Subcutaneous abdominal adipose tissue (tissue), 5 donors: ENCODE results near the gene STARD7.
"Not testable (repeated sequence)": the region's sequence is repeated elsewhere in the genome, so short reads cannot be mapped to it uniquely, and the experiment has no call there.

ENCODE experiments used
- H3K27ac ChIP-seq: one replicate; pipeline ENCODE4 v1.7.0; 2013; ENCODE audit warnings: low read depth, mild to moderate bottlenecking, inconsistent platforms, low read length, moderate library complexity
- H3K27me3 ChIP-seq, 5 donors: one replicate each; pipeline ENCODE4 v1.7.0; 2013; ENCODE audit warnings: low read length in 5 of 5, inconsistent platforms in 1 of 5; ENCODE audit not compliant: control insufficient read depth in 5 of 5, insufficient read depth in 4 of 5
- H3K36me3 ChIP-seq, 5 donors: one replicate each; pipeline ENCODE4 v1.7.0; 2013; ENCODE audit warnings: low read length in 5 of 5; ENCODE audit not compliant: control insufficient read depth in 5 of 5, insufficient read depth in 5 of 5
- H3K4me1 ChIP-seq, 5 donors: one replicate each; pipeline ENCODE4 v1.7.0; 2013; ENCODE audit warnings: low read length in 5 of 5, mild to moderate bottlenecking in 3 of 5, moderate library complexity in 1 of 5; ENCODE audit not compliant: control insufficient read depth in 5 of 5, insufficient read depth in 5 of 5
- H3K4me3 ChIP-seq, 5 donors: one replicate each; pipeline ENCODE4 v1.7.0; 2013; ENCODE audit warnings: low read length in 5 of 5, low read depth in 1 of 5
- H3K9ac ChIP-seq, 5 donors: one replicate each; pipeline ENCODE4 v1.7.0; 2013; ENCODE audit warnings: low read length in 5 of 5, mild to moderate bottlenecking in 4 of 5, moderate library complexity in 3 of 5
- H3K9me3 ChIP-seq, 5 donors: one replicate each; pipeline ENCODE4 v1.7.0; 2013; ENCODE audit warnings: low read length in 5 of 5; ENCODE audit not compliant: control insufficient read depth in 5 of 5
- donor health status: healthy.
- donor health status: healthy.
- donor health status: healthy.
- donor health status: healthy.
- donor health status: healthy.

Gene STARD7

DNA sequence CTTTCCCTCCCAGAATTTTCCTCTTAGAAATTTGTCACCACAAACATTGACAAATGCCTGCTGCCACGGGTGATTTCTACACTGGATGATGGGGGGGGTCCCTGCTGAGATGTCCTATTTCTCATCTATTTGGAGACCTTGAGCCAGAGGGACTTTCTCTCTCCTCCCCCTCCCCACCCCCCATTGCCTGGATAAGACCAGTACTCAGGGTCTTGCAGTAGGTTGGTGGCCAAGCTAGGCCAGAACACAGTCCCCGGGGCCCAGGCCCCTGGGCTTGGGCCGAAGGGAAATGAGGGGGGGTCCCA is 62.8 kb downstream of the STARD7 start:
- Histone ChIP-seq H3K4me1 (peaks cover 0 to 49% (median 39%) of the 10 kb centered on the region in 5 donors), H3K27me3 (no peaks in the 10 kb centered on the region), H3K27ac (peak overlapping the region; percentile 37), H3K9ac (no peak overlapping the region), H3K36me3 (no peaks in the 10 kb centered on the region), H3K4me3 (peak overlapping the region in 4 of 5 donors; percentile 27 to 79 (median 69)), H3K9me3 (no peaks in the 10 kb centered on the region)

DNA sequence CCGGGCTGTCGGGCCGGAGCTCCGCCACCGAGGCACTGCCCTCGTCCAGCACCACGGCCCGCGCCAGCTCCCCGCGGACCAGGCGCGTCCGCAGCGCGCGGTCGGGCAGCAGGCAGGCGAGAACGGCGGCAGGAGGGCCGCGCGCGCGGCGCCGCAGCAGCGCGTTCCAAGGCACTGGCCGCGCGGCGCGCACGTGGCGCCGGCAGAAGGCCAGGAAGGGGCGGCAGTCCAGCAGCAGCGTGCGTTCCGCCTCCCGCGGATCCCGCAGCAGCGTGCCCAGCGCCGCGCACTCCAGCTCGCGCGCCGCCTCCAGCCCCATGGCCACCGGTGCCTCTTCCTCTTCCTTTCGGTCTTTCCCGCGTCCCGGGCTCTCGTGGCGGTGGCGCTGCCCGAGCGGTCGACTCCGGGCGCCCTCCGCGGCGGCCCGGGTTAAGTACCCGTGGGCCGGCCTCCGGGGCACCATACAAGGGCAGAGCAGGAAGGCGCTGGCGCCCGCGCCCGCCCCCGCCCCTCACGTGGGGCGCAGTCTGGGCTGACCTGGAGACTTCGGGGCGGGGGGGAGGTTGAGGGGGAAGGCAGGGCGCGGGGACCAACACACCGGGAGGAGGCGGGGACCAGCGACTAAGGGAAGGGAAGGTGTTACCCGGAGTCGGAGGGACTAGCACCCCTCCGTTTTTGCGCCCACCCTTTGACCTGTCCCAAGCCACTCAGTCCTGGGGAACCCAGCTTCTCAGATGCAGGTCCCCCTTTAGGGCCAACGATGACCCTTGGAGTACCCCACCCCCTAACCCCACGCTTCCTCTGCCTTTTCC is 63.4 kb downstream of the STARD7 start, which contains the start of gene DUSP2:
Gene DUSP2, minus strand, starts transcription at position 405 of the 812 bp plus-strand sequence. Its CDS starts 86 bp downstream, at position 319.
- Histone ChIP-seq H3K36me3 (no peaks in the 10 kb centered on the region), H3K27me3 (no peaks in the 10 kb centered on the region), H3K27ac (peak within 1 kb of the TSS; percentile 37), H3K9ac (peak within 1 kb of the TSS in 3 of 5 donors; percentile 41 to 55 (median 47)), H3K9me3 (no peaks in the 10 kb centered on the region), H3K4me1 (peaks cover 0 to 49% (median 39%) of the 10 kb centered on the region in 5 donors), H3K4me3 (peak within 1 kb of the TSS; percentile 27 to 79 (median 68))

DNA sequence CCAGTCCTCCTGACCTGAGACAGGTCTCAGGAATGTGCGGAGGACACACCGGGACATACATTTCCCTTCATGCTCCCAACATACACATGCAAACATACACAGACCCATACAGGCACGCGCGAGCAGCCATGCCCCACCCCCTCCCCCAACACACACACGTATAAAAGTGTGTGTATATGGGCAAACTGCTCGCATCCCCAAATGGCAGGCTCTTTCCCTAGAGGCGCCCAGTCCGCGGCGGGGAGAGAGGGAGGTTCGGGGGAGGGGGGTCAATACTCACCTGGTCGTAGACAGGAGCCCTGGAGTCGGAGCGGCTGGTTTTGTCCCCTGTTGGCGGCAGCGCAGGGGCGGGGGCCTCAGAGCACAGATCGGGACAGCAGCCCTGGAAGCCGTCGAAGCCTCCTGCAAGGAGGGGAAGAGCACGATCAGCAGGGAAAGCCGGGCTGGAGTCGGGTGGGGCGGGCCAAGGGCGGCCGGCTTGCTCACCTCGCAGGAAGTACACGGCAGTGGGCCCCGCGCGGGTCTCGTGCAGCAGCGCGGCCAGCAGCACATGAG is 64.1 kb downstream of the STARD7 start:
- H3K27ac ChIP-seq = no peak overlapping the region
- peak overlapping the region in 4 of 5 donors; percentile 64 to 79 (median 71) for H3K4me3 ChIP-seq
- peaks cover 0 to 49% (median 39%) of the 10 kb centered on the region in 5 donors for H3K4me1 ChIP-seq
- H3K36me3 ChIP-seq = no peaks in the 10 kb centered on the region
- H3K9ac ChIP-seq = peak overlapping the region in 3 of 5 donors; percentile 41 to 55 (median 47)
- H3K9me3 ChIP-seq = no peaks in the 10 kb centered on the region
- H3K27me3 ChIP-seq = no peaks in the 10 kb centered on the region

DNA sequence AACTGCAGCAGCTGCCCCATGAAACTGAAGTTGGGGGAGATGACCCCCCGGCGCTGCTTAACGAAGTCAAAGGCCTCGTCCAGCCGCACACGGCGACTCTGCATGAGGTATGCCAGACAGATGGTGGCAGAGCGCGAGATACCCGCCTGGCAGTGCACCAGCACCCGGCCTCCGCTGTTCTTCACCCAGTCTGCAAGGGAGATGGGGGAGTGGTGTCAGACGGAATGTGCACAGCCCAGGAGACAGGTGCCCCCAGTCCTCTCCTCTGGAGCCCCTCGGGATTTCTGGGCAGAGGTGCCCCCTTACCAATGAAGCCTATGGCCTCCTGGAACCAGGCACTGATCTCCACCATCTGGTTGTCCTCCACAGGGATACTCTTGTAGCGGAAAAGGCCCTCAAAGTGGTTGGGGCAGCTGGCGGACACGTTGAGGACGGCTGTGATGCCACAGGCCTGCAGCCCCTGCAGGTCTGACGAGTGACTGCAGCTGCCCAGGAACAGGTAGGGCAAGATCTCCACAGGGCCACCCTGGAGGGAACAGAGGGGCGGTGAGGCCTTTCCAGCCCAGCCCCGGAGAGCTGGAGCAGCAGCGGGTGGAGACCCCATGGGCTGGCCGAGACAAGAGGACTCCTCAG is 64.7 kb downstream of the STARD7 start:
- peak overlapping the region in 4 of 5 donors; percentile 64 to 79 (median 71) for H3K4me3 ChIP-seq
- H3K9me3 ChIP-seq = no peaks in the 10 kb centered on the region
- peaks cover 0 to 48% (median 39%) of the 10 kb centered on the region in 5 donors for H3K4me1 ChIP-seq
- H3K27me3 ChIP-seq = no peaks in the 10 kb centered on the region
- H3K9ac ChIP-seq = peak overlapping the region in 2 of 5 donors; percentile 41 to 55
- no peak overlapping the region for H3K27ac ChIP-seq
- H3K36me3 ChIP-seq = no peaks in the 10 kb centered on the region

DNA sequence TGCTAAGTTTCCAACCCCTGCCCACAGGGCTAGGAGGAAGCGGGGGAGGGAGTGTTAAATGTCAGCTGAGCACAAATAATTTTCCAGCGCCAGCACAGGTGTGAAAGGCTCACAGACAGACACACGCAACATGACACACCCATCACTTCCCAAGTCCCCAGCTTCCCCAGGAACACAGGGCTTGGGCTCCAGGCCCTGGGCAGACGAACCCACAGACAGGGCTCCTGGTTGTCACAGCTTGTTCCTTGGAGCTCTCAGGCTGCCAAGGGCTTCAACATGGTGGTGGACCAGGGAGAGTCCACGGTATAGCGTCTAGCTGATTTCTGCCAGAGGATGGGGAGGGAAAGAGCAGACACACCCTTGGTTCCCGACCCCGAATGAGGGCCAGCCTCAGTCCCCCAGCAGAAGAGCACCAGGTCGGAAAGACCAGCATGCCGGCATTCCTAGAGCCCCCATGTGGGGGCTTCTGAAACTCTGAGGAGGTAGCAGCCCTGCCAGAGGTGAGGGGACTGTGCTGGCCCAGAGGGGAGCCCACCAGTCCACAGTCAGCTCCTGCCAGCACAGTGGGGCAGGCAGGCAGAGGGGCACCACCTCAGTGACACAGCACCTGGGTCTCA is 65.3 kb downstream of the STARD7 start:
- Histone ChIP-seq H3K9ac (no peak overlapping the region), H3K4me1 (peaks cover 0 to 43% (median 38%) of the 10 kb centered on the region in 5 donors), H3K27me3 (no peaks in the 10 kb centered on the region), H3K9me3 (no peaks in the 10 kb centered on the region), H3K36me3 (no peaks in the 10 kb centered on the region), H3K4me3 (peak overlapping the region in 2 of 5 donors; percentile 64 to 79), H3K27ac (no peak overlapping the region)

DNA sequence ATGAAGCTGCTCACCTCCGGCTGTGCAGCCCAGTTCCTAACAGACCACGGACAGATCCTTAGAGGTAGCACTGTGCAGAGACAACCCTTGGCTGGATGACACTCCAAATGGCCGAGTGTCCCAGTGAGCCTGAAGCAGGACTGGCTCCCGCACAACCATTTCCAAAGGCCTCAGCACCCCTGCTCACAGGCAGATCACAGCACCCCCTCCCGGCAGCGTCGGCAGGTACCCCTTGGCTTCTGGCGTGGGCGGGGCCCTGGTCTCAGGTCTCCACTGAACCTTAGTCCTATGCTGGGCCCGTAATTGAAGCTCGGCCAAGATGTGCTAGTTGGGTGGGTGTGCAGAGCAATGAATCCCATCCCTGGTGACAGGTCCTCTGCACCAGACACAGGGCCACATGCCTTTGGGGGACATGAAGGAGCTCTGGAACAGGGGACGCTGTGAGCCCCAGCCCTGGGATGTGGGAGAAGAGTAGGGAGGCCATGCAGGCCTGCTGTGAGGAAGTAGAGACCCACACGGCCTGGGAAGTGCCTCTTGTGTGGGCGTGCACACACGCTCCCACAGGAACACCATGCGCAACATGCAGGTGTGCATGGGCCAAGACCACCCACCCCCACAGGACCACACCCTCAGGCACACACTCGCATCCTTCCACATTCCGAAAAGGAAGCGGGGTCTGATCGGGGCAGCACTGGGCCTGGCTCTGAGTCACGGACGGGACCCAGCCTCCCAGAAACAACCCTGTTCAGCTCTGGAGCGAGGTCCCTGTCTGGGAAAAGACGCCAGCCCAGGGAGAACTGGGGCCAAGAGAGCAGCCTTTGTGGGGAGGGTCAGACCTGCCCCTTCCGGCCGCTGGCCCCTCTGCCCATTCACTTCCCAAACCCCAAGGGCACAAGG is 66.2 kb downstream of the STARD7 start:
- Histone ChIP-seq H3K4me1 (peaks cover 0 to 36% (median 30%) of the 10 kb centered on the region in 5 donors), H3K9ac (no peak overlapping the region), H3K27me3 (peaks cover 0 to 5% (median 0%) of the 10 kb centered on the region in 5 donors), H3K36me3 (no peaks in the 10 kb centered on the region), H3K9me3 (no peaks in the 10 kb centered on the region), H3K27ac (no peak overlapping the region), H3K4me3 (peak overlapping the region in 1 of 5 donors; percentile 79)

DNA sequence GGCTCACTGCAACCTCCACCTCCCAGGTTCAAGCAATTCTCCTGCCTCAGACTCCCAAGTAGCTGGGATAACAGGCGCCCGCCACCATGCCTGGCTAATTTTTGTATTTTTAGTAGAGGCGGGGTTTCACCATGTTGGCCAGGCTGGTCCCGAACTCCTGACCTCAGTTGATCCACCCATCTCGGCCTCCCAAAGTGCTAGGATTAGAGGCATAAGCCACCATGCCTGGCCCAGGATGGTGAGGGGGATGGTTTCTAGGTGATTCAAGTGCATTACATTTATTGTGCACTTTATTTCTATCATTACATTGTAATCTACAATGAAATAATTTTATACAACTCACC is 67.0 kb downstream of the STARD7 start:
- H3K36me3 ChIP-seq, H3K9ac ChIP-seq, H3K27me3 ChIP-seq, H3K9me3 ChIP-seq, H3K27ac ChIP-seq, H3K4me3 ChIP-seq: not testable (repeated sequence)
- H3K4me1 ChIP-seq = peaks cover 0 to 28% (median 21%) of the 10 kb centered on the region in 5 donors

DNA sequence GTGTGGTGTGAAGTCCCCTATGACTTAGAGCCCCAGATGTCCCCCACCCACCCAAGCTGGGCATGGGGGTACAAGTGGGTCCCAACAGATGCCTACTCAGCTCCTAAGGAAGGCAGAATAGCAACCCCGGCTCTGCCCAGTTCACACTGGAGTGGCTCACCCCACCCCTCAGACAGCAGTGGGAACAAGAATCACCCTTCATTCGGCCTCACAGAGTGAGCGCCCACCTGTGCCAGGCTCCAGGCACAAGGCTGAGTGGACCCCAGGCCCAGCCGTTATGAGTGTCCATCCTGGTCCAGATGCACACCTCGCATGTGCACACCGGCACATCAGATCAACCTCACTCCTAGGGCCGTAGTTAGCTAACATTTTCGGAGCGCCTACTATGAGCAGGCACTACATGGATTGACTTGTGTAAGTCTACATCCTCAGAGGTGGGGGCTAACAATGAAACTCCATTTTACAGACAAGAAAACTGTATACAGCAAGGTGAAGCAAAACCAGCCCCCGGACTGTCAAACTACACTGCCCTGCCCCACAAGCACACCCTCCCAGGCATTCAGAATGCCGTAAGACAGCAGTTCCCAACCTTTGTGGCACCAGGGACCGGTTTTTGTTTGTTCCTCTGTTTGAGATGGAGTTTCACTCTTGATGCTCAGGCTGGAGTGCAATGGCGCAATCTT is 67.5 kb downstream of the STARD7 start:
- no peak overlapping the region for H3K9ac ChIP-seq
- H3K4me3 ChIP-seq = no peak overlapping the region
- H3K4me1 ChIP-seq = peaks cover 0 to 23% (median 17%) of the 10 kb centered on the region in 5 donors
- no peak overlapping the region for H3K27ac ChIP-seq
- H3K27me3 ChIP-seq = peaks cover 2 to 8% (median 3%) of the 10 kb centered on the region in 5 donors
- H3K36me3 ChIP-seq = no peaks in the 10 kb centered on the region
- H3K9me3 ChIP-seq = no peaks in the 10 kb centered on the region
